ENCODE measurements around the gene SH3BP5L.

The SH3BP5L gene

DNA sequence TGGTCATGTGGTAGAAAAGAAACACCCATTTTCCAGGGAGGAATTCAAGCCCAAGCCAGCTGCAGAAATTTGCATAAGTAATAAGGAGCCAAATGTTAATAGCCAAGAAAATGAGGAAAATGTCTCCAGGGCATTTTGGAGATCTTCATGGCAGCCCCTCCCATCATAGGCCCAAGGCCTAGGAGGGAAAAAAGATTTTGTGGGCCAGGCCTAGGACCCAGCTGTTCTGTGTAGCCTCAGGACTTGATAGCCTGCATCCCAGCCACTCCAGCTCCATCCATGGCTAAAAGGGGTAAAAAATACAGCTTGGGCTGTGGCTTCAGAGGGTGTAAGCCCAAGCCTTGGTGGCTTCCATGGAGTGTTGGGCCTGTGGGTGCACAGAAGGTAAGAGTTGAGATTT, 48.7 kb downstream of the SH3BP5L start:
- no peak for DNase-seq (ENCODE audit: low spot score)

DNA sequence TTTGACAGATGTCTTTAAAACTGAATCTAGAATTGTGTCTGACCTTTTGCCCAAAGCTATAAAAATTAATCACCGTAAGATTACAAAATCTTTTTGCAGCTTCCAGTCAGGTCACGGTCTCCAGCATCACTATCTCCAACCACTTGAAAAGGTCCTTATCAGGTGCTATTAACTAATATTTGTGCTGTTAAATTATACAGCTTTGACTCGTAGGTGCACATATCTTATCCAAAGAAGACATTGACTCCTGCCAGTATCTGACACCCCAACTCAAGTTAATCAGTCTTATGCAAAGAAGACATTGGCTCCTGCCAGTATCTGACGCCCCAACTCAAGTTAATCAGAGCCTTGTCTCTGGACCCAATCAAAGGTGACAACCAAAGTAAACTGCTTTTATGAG, 50.3 kb downstream of the SH3BP5L start:
- DNase-seq (ENCODE audit: low spot score), result no peak

Data from iPS-NIHi11 (cell line).